PFSK-1 (cell line): ENCODE data around the gene MRPL27.

Experiments
- POLR2AphosphoS5 ChIP-seq: IDR thresholded peaks from 2 replicates; pipeline ENCODE4 v1.6.1; 2012; ENCODE audit warnings: low read depth, mild to moderate bottlenecking, control low read depth, low read length, moderate library complexity
- TAF1 ChIP-seq: IDR thresholded peaks from 2 replicates; pipeline ENCODE4 v1.6.1; 2012; ENCODE audit warnings: low read length, control low read depth, borderline replicate concordance; ENCODE audit not compliant: insufficient read depth

DNA sequence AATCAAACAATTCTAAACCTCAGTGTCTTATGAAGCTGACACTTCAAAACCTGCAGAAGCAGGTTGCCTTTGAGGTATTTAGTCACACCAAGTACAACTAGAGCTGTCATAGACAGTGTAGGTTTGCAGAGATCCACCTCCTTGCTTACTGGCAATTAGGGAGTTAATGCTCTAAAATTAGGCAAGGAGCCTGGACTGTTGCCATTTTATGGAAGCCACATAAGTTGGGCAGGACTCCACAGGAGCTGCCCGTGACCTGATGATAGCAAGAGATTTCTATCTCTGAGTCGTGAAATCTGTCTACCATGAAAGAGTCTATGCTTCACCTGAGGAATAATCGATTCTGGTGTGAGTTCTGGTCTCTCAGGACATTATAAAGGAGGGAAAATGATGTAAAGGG lies 8.9 kb upstream of the MRPL27 start:
- no peak for TF ChIP-seq TAF1
- no peak for TF ChIP-seq POLR2AphosphoS5
